Mesodermal cell (in vitro differentiated cells): ENCODE measurements around the gene USP24.
A peak's percentile ranks its signal among the peaks of the same experiment; 100 is the strongest.
"Not testable (repeated sequence)": the region's sequence is repeated elsewhere in the genome, so short reads cannot be mapped to it uniquely, and the experiment has no call there.

Source experiments
- H3K27ac ChIP-seq: 2 replicates; pipeline ENCODE4 v1.7.0; 2013; ENCODE audit warnings: mild to moderate bottlenecking, low read depth, low read length, moderate library complexity; ENCODE audit not compliant: severe bottlenecking
- H3K36me3 ChIP-seq: 2 replicates; pipeline ENCODE4 v1.7.1; 2013; ENCODE audit warnings: mild to moderate bottlenecking, low read length, moderate library complexity; ENCODE audit not compliant: control insufficient read depth, insufficient read depth
- H3K4me1 ChIP-seq: one replicate; pipeline ENCODE4 v1.7.1; 2013; ENCODE audit warnings: mild to moderate bottlenecking, low read length; ENCODE audit not compliant: insufficient read depth, control insufficient read depth, poor library complexity, severe bottlenecking
- H3K4me3 ChIP-seq: 2 replicates; pipeline ENCODE4 v1.7.0; 2013; ENCODE audit warnings: low read length, control low read depth, mild to moderate bottlenecking; ENCODE audit not compliant: insufficient read depth, poor library complexity, severe bottlenecking; ENCODE audit errors: extremely low read depth
- H3K9me3 ChIP-seq: 2 replicates; pipeline ENCODE4 v1.7.1; 2013; ENCODE audit warnings: mild to moderate bottlenecking, low read length, moderate library complexity; ENCODE audit not compliant: control insufficient read depth
- WGBS, 2 experiments: methylation state at CpG; one replicate each; pipeline ENCODE4 v1.1.5; 2013; ENCODE audit warnings: missing lambda C conversion rate in 2 of 2; ENCODE audit not compliant: insufficient coverage in 2 of 2; 5-methylcytosine and 5-hydroxymethylcytosine counted together

Gene USP24

DNA sequence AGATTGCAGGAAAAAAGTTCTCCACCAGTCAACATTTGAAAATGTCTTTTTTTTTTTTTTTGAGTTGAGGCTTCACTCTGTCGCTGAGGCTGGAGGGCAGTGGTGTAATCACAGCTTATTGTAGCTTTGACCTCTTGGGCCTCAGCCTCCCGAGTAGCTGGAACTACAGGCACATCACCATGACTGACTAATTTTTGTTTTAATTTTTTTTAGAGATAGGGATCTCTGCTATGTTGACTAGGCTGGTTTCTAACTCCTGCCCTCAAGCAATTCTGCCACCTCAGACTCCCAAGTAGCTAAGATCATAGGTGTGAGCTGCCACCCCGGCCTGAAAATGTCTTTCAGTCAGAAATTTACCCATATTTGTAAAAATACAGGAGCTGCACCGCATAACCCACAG is 30.6 kb upstream of the USP24 start:
- WGBS, 2 experiments, result 74 to 100% methylated on average over 1 to 3 of the region's 4 CpGs
- H3K27ac ChIP-seq, result no peak overlapping the region
- H3K9me3 ChIP-seq, result no peaks in the 10 kb centered on the region
- H3K36me3 ChIP-seq, result no peaks in the 10 kb centered on the region
- H3K4me3 ChIP-seq, result no peak overlapping the region
- H3K4me1 ChIP-seq, result peaks cover 14% of the 10 kb centered on the region

- H3K36me3 ChIP-seq, result no peaks in the 10 kb centered on the region
- 92 to 94% methylated on average over 3 of the region's 6 CpGs for WGBS, 2 experiments
- H3K4me3 ChIP-seq, result no peak overlapping the region
- H3K9me3 ChIP-seq, result no peaks in the 10 kb centered on the region
- H3K4me1 ChIP-seq, result peaks cover 17% of the 10 kb centered on the region
- H3K27ac ChIP-seq, result no peak overlapping the region
These were observed 29.4 kb upstream of the USP24 start for GRCh38 chr1:55244476-55245099.

DNA sequence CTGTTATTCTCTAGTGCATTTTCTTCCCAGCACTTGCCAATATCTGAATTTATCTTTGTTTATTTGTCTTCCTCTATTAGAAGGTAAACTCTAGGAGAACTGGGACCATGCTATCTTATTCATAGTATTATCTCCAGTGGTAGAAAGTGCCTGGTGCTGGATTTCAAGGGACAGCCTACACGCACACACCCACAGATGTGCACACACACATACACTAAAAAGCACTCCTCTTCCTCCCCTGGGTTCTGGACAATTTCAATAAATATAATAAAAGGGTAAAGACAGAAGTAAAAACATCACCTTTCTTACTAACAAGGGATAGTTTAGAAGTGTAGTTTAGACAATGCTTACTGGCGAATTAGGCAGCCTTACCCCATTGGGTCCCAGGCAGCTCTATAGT is 28.5 kb upstream of the USP24 start:
- H3K27ac ChIP-seq, result no peak overlapping the region
- H3K4me1 ChIP-seq, result peaks cover 17% of the 10 kb centered on the region
- no peaks in the 10 kb centered on the region for H3K36me3 ChIP-seq
- H3K9me3 ChIP-seq, result no peaks in the 10 kb centered on the region
- no CpG with 5 or more reads among the region's 2 CpGs for WGBS, 2 experiments
- no peak overlapping the region for H3K4me3 ChIP-seq

DNA sequence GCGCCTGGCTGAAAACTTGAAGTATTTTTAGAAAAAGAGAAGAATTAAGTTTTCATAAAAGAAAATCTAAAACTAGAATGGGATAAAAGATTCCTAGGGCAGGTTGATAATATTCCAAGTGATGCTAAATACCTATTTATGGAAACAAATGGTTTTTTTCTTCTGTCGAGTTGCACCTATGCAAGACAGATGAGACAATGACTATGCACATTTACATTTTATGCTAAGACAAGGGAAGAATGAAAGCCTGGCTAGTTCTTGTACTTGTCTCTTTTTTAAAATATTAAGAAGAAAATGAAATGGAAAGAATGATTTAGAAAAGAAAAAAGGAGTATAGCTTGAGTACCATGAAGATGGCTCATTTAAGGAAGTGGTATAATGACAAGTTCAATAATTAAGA is 24.4 kb upstream of the USP24 start:
- H3K4me3 ChIP-seq, result no peak overlapping the region
- 89% methylated on average over 1 of the region's 2 CpGs; no CpG with 5 or more reads in 1 of the 2 experiments for WGBS, 2 experiments
- no peaks in the 10 kb centered on the region for H3K9me3 ChIP-seq
- peaks cover 19% of the 10 kb centered on the region for H3K4me1 ChIP-seq
- no peak overlapping the region for H3K27ac ChIP-seq
- no peaks in the 10 kb centered on the region for H3K36me3 ChIP-seq

GRCh38 chr1:55235722-55236121 is 20.6 kb upstream of the USP24 start:
- WGBS, 2 experiments, result 70 to 87% methylated on average over 3 of the region's 4 CpGs
- peak overlapping the region; percentile 57 for H3K27ac ChIP-seq

DNA sequence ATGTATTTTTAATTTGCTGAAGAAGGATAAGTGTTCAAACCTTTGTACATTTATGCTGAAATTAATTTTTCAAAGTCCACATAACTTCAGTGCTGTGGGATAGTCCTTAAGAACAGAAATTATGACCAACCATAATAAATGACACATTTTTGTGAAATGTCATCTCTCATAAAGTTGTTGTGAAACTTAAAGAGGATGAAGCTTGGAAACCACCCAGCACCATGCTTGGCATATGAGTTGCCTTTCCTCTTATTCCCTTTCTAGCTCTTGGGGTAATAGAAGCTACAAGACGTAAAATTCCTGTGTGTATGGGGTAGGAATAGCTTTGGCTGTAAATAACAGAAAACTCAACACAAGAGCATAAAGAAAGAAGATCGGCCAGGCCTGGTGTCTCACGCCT is 18.9 kb upstream of the USP24 start:
- Histone ChIP-seq H3K4me3 (no peak overlapping the region), H3K36me3 (no peaks in the 10 kb centered on the region), H3K9me3 (no peaks in the 10 kb centered on the region), H3K4me1 (peaks cover 30% of the 10 kb centered on the region), H3K27ac (peak overlapping the region; percentile 43)
- WGBS, 2 experiments, result 60 to 87% methylated on average over 1 to 2 of the region's 3 CpGs

More at GRCh38 chr1:55235722-55236121, 20.6 kb upstream of the USP24 start:
- Histone ChIP-seq H3K36me3 (no peaks in the 10 kb centered on the region), H3K4me1 (peaks cover 33% of the 10 kb centered on the region), H3K9me3 (no peaks in the 10 kb centered on the region), H3K4me3 (no peak overlapping the region)

DNA sequence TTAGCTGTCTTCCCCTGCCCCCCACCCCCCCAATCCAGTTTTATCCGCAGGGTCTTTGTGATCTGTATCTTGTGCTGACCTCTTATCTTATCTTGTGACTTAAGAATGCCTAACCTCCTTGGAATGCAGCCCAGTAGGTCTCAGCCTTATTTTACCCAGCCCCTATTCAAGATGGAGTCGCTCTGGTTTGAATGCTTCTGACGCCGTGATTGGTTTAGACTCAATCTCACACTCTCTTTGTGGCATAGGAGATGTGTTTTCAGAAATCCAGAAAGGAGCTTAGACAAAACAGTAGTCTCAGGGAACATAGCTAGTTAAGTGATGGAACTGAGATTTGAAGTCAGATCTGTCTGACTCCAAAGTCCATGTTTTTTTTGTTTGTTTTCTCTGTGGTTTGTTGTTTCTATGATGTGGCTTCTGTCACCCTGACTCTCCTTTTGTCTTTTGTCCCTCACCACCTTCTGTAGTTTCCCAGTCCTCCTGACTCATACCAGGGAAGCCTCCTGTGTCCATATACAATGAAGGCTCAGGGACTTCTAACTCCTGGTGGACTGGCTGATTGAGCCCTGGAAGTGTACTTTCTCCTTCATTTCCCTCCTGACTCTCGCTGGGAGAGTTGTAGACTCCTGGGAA is 18.1 kb upstream of the USP24 start:
- Histone ChIP-seq H3K27ac (peak overlapping the region; percentile 43), H3K36me3 (no peaks in the 10 kb centered on the region), H3K4me1 (peaks cover 30% of the 10 kb centered on the region), H3K9me3 (no peaks in the 10 kb centered on the region), H3K4me3 (no peak overlapping the region)
- 56% methylated on average over 2 of the region's 5 CpGs; no CpG with 5 or more reads in 1 of the 2 experiments for WGBS, 2 experiments

GRCh38 chr1:55232448-55233144 is 17.4 kb upstream of the USP24 start:
- no peak overlapping the region for H3K4me3 ChIP-seq
- H3K4me1 ChIP-seq, result peaks cover 30% of the 10 kb centered on the region
- H3K9me3 ChIP-seq, result peaks cover 3% of the 10 kb centered on the region
- WGBS, 2 experiments, result 91 to 96% methylated on average over 3 to 4 of the region's 6 CpGs
- peak overlapping the region; percentile 43 for H3K27ac ChIP-seq
- no peaks in the 10 kb centered on the region for H3K36me3 ChIP-seq

DNA sequence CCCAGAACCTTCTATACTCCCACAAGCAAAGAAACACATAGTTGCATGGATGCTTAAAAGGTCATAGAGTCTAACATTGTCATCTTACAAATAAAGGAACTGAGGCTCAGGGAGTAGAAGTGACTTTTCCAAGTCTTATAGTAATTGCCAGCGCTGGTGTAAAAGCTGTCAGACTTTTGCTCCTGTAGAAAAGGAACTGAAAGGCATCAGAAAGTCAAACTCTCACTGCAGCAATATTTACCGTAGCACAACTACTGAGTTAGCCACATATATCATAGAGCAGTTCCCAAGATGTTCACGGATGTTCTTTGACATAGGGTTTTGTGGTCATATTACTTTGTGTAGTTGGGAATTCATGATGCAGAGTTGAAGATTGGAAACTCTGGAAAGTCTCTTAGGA is 16.6 kb upstream of the USP24 start:
- Histone ChIP-seq H3K4me1 (peaks cover 27% of the 10 kb centered on the region), H3K4me3 (no peak overlapping the region), H3K27ac (no peak overlapping the region), H3K9me3 (peaks cover 7% of the 10 kb centered on the region), H3K36me3 (no peaks in the 10 kb centered on the region)
- 100% methylated on average over 1 of the region's 3 CpGs for WGBS, 2 experiments

- Histone ChIP-seq H3K9me3 (peaks cover 7% of the 10 kb centered on the region), H3K4me1 (peaks cover 17% of the 10 kb centered on the region), H3K4me3 (no peak overlapping the region), H3K36me3 (no peaks in the 10 kb centered on the region), H3K27ac (no peak overlapping the region)
- WGBS, 2 experiments, result no CpG with 5 or more reads among the region's 3 CpGs
These were observed 15.5 kb upstream of the USP24 start for GRCh38 chr1:55230659-55231058.

- H3K4me3 ChIP-seq, H3K27ac ChIP-seq, H3K36me3 ChIP-seq, H3K9me3 ChIP-seq: not testable (repeated sequence)
- 94 to 95% methylated on average over 2 to 4 of the region's 4 CpGs for WGBS, 2 experiments
- peaks cover 14% of the 10 kb centered on the region for H3K4me1 ChIP-seq
These were observed 14.6 kb upstream of the USP24 start for GRCh38 chr1:55229726-55230125.
